Endothelial cell of umbilical vein (primary cell): Measurements from ENCODE around the gene KRT10. TPM values are rescaled to one million over a fixed set of nuclear protein-coding genes. Genes with fewer than 3 reads are reported as not detected.

Source experiments
- BruUV-seq: library from RNA; stranded (reverse); fragments of 400-500 nt; replicated peaks from 2 replicates; lab custom pipeline; 2021; lab: Mats Ljungman, UMichigan
- CTCF ChIA-PET: fragments of 300-600, 350-600 bp; sonication (Branson Sonifier 250); formaldehyde crosslinking; loops from one replicate; lab custom pipeline; 2021; ENCODE audit warnings: antibody characterized with exemption, inconsistent platforms; lab: Charles Lee
- POLR2A ChIA-PET: fragments of 300-600, 350-600 bp; sonication (Branson Sonifier 250); formaldehyde crosslinking; loops from one replicate; lab custom pipeline; 2021; ENCODE audit warnings: antibody characterized with exemption, inconsistent platforms; lab: Charles Lee
- DNase-seq: peaks from one replicate; pipeline ENCODE4 v3.0.0-alpha.2; 2011; ENCODE audit warnings: low read depth, low spot score
- FAIRE-seq: peaks from 2 replicates; lab custom pipeline; 2011; peaks lifted over from hg19 to GRCh38; lab: Jason Lieb, UNC
- H2AFZ ChIP-seq: 2 replicates; pipeline ENCODE4 v1.6.0; 2012; ENCODE audit warnings: low read depth, low read length, control low read depth, inconsistent platforms
- H3K27ac ChIP-seq: 2 replicates; pipeline ENCODE4 v1.5.1; 2011; ENCODE audit warnings: low read depth, mild to moderate bottlenecking, control low read depth, low read length, moderate library complexity; ENCODE audit not compliant: insufficient read depth
- H3K27me3 ChIP-seq, 2 experiments: 2 replicates each; pipeline versions ENCODE4 v1.6.0 to v1.6.1; 2011; ENCODE audit warnings: low read length in 2 of 2, mixed read lengths in 1 of 2; ENCODE audit not compliant: control insufficient read depth in 2 of 2, insufficient read depth in 2 of 2
- H3K36me3 ChIP-seq, 2 experiments: 2 replicates in 1 of 2; 3 replicates in 1 of 2; pipeline ENCODE4 v1.5.1; 2011; ENCODE audit warnings: low read length in 2 of 2, mild to moderate bottlenecking in 1 of 2, moderate library complexity in 1 of 2; ENCODE audit not compliant: control insufficient read depth in 2 of 2, insufficient read depth in 2 of 2; ENCODE audit errors: extremely low read depth in 1 of 2
- H3K4me1 ChIP-seq: 3 replicates; pipeline ENCODE4 v1.5.1; 2011; ENCODE audit warnings: mild to moderate bottlenecking, low read length; ENCODE audit not compliant: control insufficient read depth, insufficient read depth; ENCODE audit errors: extremely low read depth
- H3K4me2 ChIP-seq: 2 replicates; pipeline ENCODE4 v1.6.1; 2011; ENCODE audit warnings: low read length, control low read depth, mixed read lengths; ENCODE audit not compliant: insufficient read depth
- H3K4me3 ChIP-seq, 3 experiments: fragments of 200-600 bp in 1 of 3; sonication (generic), shearing (Covaris generic) in 1 of 3; replicated peaks in 1 of 3; 2 replicates each; pipeline ENCODE4 v1.5.1; 2011 to 2016; ENCODE audit warnings: control low read depth in 3 of 3, low read length in 3 of 3, mild to moderate bottlenecking in 2 of 3, inconsistent platforms in 1 of 3, low read depth in 1 of 3, moderate library complexity in 1 of 3; ENCODE audit not compliant: insufficient read depth in 1 of 3
- H3K79me2 ChIP-seq: 2 replicates; pipeline ENCODE4 v1.6.0; 2012; ENCODE audit warnings: low read length, inconsistent platforms; ENCODE audit not compliant: control insufficient read depth, insufficient read depth
- H3K9ac ChIP-seq: replicated peaks from 2 replicates; pipeline ENCODE3; 2011; ENCODE audit warnings: low read length, control low read depth; ENCODE audit not compliant: insufficient read depth; ENCODE audit errors: extremely low read depth
- H3K9me1 ChIP-seq: replicated peaks from 3 replicates; pipeline ENCODE4 v1.6.0; 2011; ENCODE audit warnings: mild to moderate bottlenecking, low read length; ENCODE audit not compliant: control insufficient read depth, insufficient read depth; ENCODE audit errors: extremely low read depth
- H3K9me3 ChIP-seq: replicated peaks from 2 replicates; pipeline ENCODE4 v1.5.1; 2012; ENCODE audit warnings: low read length, inconsistent platforms; ENCODE audit not compliant: control insufficient read depth, insufficient read depth
- H4K20me1 ChIP-seq: replicated peaks from 2 replicates; pipeline ENCODE3; 2011; ENCODE audit warnings: mild to moderate bottlenecking, low read length; ENCODE audit not compliant: control insufficient read depth, insufficient read depth; ENCODE audit errors: extremely low read depth
- EZH2 ChIP-seq: IDR thresholded peaks from 2 replicates; pipeline ENCODE4 v1.6.1; 2012; ENCODE audit warnings: borderline replicate concordance, low read depth, mild to moderate bottlenecking, moderate library complexity, low read length, inconsistent platforms; ENCODE audit not compliant: severe bottlenecking
- FOS ChIP-seq: IDR thresholded peaks from 2 replicates; pipeline ENCODE4 v1.6.1; 2011; ENCODE audit warnings: mild to moderate bottlenecking, low read length, moderate library complexity, borderline replicate concordance; ENCODE audit not compliant: insufficient read depth
- GATA2 ChIP-seq: IDR thresholded peaks from 2 replicates; pipeline ENCODE4 v1.7.0; 2011; ENCODE audit warnings: low read depth, mild to moderate bottlenecking, moderate library complexity, mixed read lengths, low read length; ENCODE audit not compliant: insufficient read length, insufficient read depth
- JUN ChIP-seq: IDR thresholded peaks from 2 replicates; pipeline ENCODE4 v1.6.1; 2011; ENCODE audit warnings: borderline replicate concordance, low read depth; ENCODE audit not compliant: insufficient read length, insufficient read depth
- MYC ChIP-seq: IDR thresholded peaks from one replicate; pipeline ENCODE4 v1.6.1; 2011; ENCODE audit warnings: mild to moderate bottlenecking, low read depth, low read length
- POLR2A ChIP-seq: IDR thresholded peaks from 2 replicates; pipeline ENCODE4 v1.6.1; 2012; ENCODE audit warnings: low read depth, mild to moderate bottlenecking, control low read depth, low read length
- POLR2AphosphoS5 ChIP-seq: IDR thresholded peaks from 2 replicates; pipeline ENCODE4 v1.6.1; 2012; ENCODE audit warnings: low read depth, mild to moderate bottlenecking, control low read depth, low read length, moderate library complexity; ENCODE audit not compliant: insufficient read depth
- dilution Hi-C: fragments of 300-500 bp; cut with MboI; formaldehyde crosslinking; loops from one replicate; pipeline ENCODE4 v1.15.0; 2019; ENCODE audit warnings: low sequenced_read_pairs; ENCODE audit not compliant: extremely low pct_ligation_motif_present
- intact Hi-C: fragments of 100-400 bp; cut with micrococcal nuclease; formaldehyde crosslinking; loops from one replicate; pipeline ENCODE4 v1.10.0; 2022
- polyA plus RNA-seq, 4 experiments: library from polyadenylated mRNA; depleted of rRNA in 3 of 4; stranded (reverse) in 3 of 4; unstranded in 1 of 4; fragments of >200 nt; gene quantifications; 2 replicates each; pipeline versions ENCODE4 v1.2.1 to v1.2.3, GENCODE V29; 2011 to 2012; ENCODE audit warnings: missing spikeins in 1 of 4
- total RNA-seq: library from RNA; stranded (reverse); gene quantifications from 2 replicates; pipeline ENCODE4 v1.2.3, GENCODE V29; 2021
- TF ChIP-seq, protein P1 (sequence below), 2 donors: IDR thresholded peaks; 1 replicate in 1 of 2; 2 replicates in 1 of 2; pipeline ENCODE4 v1.5.1; 2011; ENCODE audit warnings: low read length in 2 of 2, mild to moderate bottlenecking in 2 of 2, moderate library complexity in 2 of 2, control low read depth in 1 of 2, inconsistent platforms in 1 of 2, low read depth in 1 of 2; ENCODE audit not compliant: insufficient read depth in 1 of 2; ENCODE audit errors: extremely low read depth in 1 of 2
- TF ChIP-seq, protein P2 (sequence below): IDR thresholded peaks from 2 replicates; pipeline ENCODE4 v1.6.1; 2011; ENCODE audit not compliant: insufficient read depth, insufficient read length

KRT10 gene
- total and polyA plus RNA-seq, 2 donors (not counting 3 experiments of a cell fraction or from before 2014, with no cell fraction given): 5.1 to 55.6 TPM

DNA sequence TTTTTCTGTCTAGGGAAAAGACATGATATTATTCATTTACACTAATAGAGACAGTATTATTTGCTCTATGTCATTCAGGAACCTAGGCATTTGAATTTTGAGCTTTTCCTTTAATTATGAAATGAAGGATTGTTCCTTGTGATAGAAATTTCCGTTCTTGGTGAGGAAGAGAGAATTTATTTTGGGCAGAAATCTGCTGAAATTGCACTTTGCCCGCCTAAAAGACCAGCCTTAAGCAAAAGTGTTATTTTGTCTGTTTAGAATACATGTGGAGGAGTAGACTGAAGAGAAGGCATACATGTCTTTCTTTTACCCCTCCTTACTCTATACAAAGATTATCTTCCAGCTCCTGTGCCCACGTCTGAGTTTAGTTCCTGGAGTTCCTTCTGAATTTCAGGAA, 16.8 kb upstream of the KRT10 start:
- Histone ChIP-seq H4K20me1 (no peaks in the 10 kb centered on the region), H3K4me1 (no peaks in the 10 kb centered on the region), H3K9ac (no peak overlapping the region), H3K36me3 (no peaks in the 10 kb centered on the region), H3K27me3 (peaks cover 4 to 10% of the 10 kb centered on the region in 2 experiments), H3K9me3 (no peaks in the 10 kb centered on the region), H3K27ac (no peak overlapping the region), H3K4me2 (no peak overlapping the region), H3K4me3 (no peak overlapping the region), H2AFZ (no peak overlapping the region), H3K79me2 (no peaks in the 10 kb centered on the region), H3K9me1 (no peaks in the 10 kb centered on the region)
- FAIRE-seq (no peak), DNase-seq (no peak)
- ChIA-PET CTCF (interaction anchor here (1.3 kb wide), 1 partner anchor 24 kb away, joined by 3 read pairs; no protein-coding TSS in a partner anchor), POLR2A (no interaction called here)
- dilution Hi-C loops (no loop called here), intact Hi-C loops (no loop called here)
- no TSS peak for BruUV-seq
- TF ChIP-seq JUN (no peak), POLR2AphosphoS5 (no peak), POLR2A (no peak), MYC (no peak), GATA2 (no peak), FOS (no peak), EZH2 (no peak)
- TF ChIP-seq, protein P1, sequence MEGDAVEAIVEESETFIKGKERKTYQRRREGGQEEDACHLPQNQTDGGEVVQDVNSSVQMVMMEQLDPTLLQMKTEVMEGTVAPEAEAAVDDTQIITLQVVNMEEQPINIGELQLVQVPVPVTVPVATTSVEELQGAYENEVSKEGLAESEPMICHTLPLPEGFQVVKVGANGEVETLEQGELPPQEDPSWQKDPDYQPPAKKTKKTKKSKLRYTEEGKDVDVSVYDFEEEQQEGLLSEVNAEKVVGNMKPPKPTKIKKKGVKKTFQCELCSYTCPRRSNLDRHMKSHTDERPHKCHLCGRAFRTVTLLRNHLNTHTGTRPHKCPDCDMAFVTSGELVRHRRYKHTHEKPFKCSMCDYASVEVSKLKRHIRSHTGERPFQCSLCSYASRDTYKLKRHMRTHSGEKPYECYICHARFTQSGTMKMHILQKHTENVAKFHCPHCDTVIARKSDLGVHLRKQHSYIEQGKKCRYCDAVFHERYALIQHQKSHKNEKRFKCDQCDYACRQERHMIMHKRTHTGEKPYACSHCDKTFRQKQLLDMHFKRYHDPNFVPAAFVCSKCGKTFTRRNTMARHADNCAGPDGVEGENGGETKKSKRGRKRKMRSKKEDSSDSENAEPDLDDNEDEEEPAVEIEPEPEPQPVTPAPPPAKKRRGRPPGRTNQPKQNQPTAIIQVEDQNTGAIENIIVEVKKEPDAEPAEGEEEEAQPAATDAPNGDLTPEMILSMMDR (IDR thresholded peaks at IDR 0.05; ENCODE audit: extremely low read depth in 1 of 2, insufficient read depth in 1 of 2, low read depth in 1 of 2, low read length in 2 of 2): no peak
- TF ChIP-seq, protein P2, sequence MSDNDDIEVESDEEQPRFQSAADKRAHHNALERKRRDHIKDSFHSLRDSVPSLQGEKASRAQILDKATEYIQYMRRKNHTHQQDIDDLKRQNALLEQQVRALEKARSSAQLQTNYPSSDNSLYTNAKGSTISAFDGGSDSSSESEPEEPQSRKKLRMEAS: no peak
